T-cell (primary cell): Measurements from ENCODE around the gene SHC2. TPM values are rescaled to one million over a fixed set of nuclear protein-coding genes. Genes with fewer than 3 reads are reported as not detected.
"Not testable (repeated sequence)": the region's sequence is repeated elsewhere in the genome, so short reads cannot be mapped to it uniquely, and the experiment has no call there.

Source experiments
- ATAC-seq, 4 experiments: fragments of 200-7000 bp in 3 of 4; fragments of 150-1000 bp in 1 of 4; cut with Tn5 transposase; replicated peaks in 1 of 4; 1 replicate in 3 of 4; 2 replicates in 1 of 4; pipeline ENCODE4 v1.10.0; 2021; ENCODE audit warnings: moderate library complexity in 3 of 4, mild to moderate bottlenecking in 2 of 4, moderate number of reproducible peaks in 1 of 4
- CTCF ChIA-PET, 2 donors: fragments of 300-600 bp; sonication (Branson Sonifier 250); formaldehyde crosslinking; loops; one replicate each; lab custom pipeline; 2022; ENCODE audit warnings: antibody characterized with exemption in 2 of 2; lab: Charles Lee
- POLR2A ChIA-PET, 2 donors: fragments of 300-600 bp; sonication (Branson Sonifier 250); formaldehyde crosslinking; loops; one replicate each; lab custom pipeline; 2022; ENCODE audit warnings: antibody characterized with exemption in 2 of 2; lab: Charles Lee
- DNase-seq, 35 experiments: peaks; one replicate each; pipeline versions ENCODE4 v3.0.0 to v3.0.0-alpha.2; 2013 to 2023
- H3K27ac ChIP-seq: one replicate; pipeline ENCODE4 v1.5.1; 2013; ENCODE audit warnings: low read length
- H3K27me3 ChIP-seq, 2 experiments: replicated peaks in 1 of 2; 1 replicate in 1 of 2; 2 replicates in 1 of 2; pipeline versions ENCODE4 v1.6.1 to v1.7.0; 2013; ENCODE audit warnings: low read length in 1 of 2, mixed read lengths in 1 of 2; ENCODE audit not compliant: control insufficient read depth in 2 of 2, insufficient read depth in 2 of 2; ENCODE audit errors: extremely low read depth in 1 of 2
- H3K36me3 ChIP-seq, 2 donors: 1 replicate in 1 of 2; 2 replicates in 1 of 2; pipeline versions ENCODE4 v1.6.1 to v1.7.0; 2013; ENCODE audit warnings: low read length in 1 of 2; ENCODE audit not compliant: control insufficient read depth in 2 of 2, insufficient read depth in 1 of 2; ENCODE audit errors: extremely low read depth in 1 of 2
- H3K4me1 ChIP-seq, 2 experiments: 1 replicate in 1 of 2; 2 replicates in 1 of 2; pipeline versions ENCODE4 v1.6.1 to v1.7.0; 2013; ENCODE audit warnings: low read length in 2 of 2, mixed read lengths in 1 of 2; ENCODE audit not compliant: insufficient read depth in 2 of 2, control insufficient read depth in 1 of 2; ENCODE audit errors: extremely low read depth in 1 of 2
- H3K4me3 ChIP-seq, 2 donors: 1 replicate in 1 of 2; 2 replicates in 1 of 2; pipeline versions ENCODE4 v1.5.1 to v1.7.0; 2013; ENCODE audit warnings: mild to moderate bottlenecking in 2 of 2, low read length in 1 of 2, moderate library complexity in 1 of 2; ENCODE audit not compliant: control insufficient read depth in 1 of 2; ENCODE audit errors: extremely low read depth in 1 of 2
- H3K9me3 ChIP-seq: 2 replicates; pipeline ENCODE4 v1.7.0; 2013
- H3K27ac Mint-ChIP-seq, 2 donors: one replicate each; pipeline ENCODE4 v1.8.0; 2020 to 2021; ENCODE audit warnings: mild to moderate bottlenecking in 2 of 2, mixed read lengths in 2 of 2
- H3K27me3 Mint-ChIP-seq, 2 donors: one replicate each; pipeline ENCODE4 v1.8.0; 2021 to 2022; ENCODE audit warnings: mixed read lengths in 2 of 2
- H3K36me3 Mint-ChIP-seq: one replicate; pipeline ENCODE4 v1.8.0; 2021; ENCODE audit warnings: mixed read lengths
- H3K4me1 Mint-ChIP-seq, 3 donors: one replicate each; pipeline ENCODE4 v1.8.0; 2020 to 2022; ENCODE audit warnings: mixed read lengths in 3 of 3, mild to moderate bottlenecking in 1 of 3
- H3K4me3 Mint-ChIP-seq, 3 donors: one replicate each; pipeline ENCODE4 v1.8.0; 2020 to 2022; ENCODE audit warnings: mild to moderate bottlenecking in 3 of 3, mixed read lengths in 3 of 3, moderate library complexity in 3 of 3
- H3K9me3 Mint-ChIP-seq, 3 donors: one replicate each; pipeline ENCODE4 v1.8.0; 2020 to 2022; ENCODE audit warnings: mixed read lengths in 3 of 3
- WGBS: methylation state at CpG from one replicate; pipeline ENCODE4 v1.1.5; 2013; ENCODE audit warnings: missing lambda C conversion rate; ENCODE audit not compliant: insufficient coverage; 5-methylcytosine and 5-hydroxymethylcytosine counted together
- total RNA-seq, 35 experiments: library from RNA in 6 of 35; stranded (reverse) in 6 of 35; fragments of 120-200 nt in 1 of 35; gene quantifications; one replicate each; pipeline versions ENCODE4 v1.2.1 to v1.2.4 and lab custom pipeline; 2013 to 2026

SHC2 gene
- total RNA-seq, 5 donors from 2014 or later (not counting 1 experiment from before 2014, with no cell fraction given): 0.66 to 4.4 (median 3.4) TPM

- no peaks in the 10 kb centered on the region for H3K9me3 ChIP-seq
- H3K4me3 ChIP-seq: no peak overlapping the region
- ChIA-PET CTCF (no interaction called here), POLR2A (no interaction called here)
- H3K36me3 ChIP-seq: no peaks in the 10 kb centered on the region
- Mint-ChIP-seq H3K4me1 (peaks cover 8 to 22% (median 15%) of the 10 kb centered on the region in 3 donors), H3K27ac (no peak overlapping the region), H3K36me3 (no peaks in the 10 kb centered on the region), H3K27me3 (peaks cover 53 to 62% of the 10 kb centered on the region in 2 donors), H3K4me3 (peak overlapping the region in 1 of 3 donors; percentile 36), H3K9me3 (no peaks in the 10 kb centered on the region)
- 30% methylated on average over 42 of the region's 44 CpGs for WGBS
- peaks cover 11 to 34% of the 10 kb centered on the region in 2 experiments for H3K27me3 ChIP-seq
- H3K4me1 ChIP-seq: peaks cover 0 to 17% of the 10 kb centered on the region in 2 experiments
- H3K27ac ChIP-seq: no peak overlapping the region
- ATAC-seq: peak in 1 of 4 experiments; percentile 18
- DNase-seq: peak in 1 of 35 experiments; percentile 15
Observed at GRCh38 chr19:383922-384798, 76.7 kb downstream of the SHC2 start.

- CTCF ChIA-PET: no interaction called here
- DNase-seq: no peak
- 76% methylated on average over 15 of the region's 19 CpGs for WGBS
- peak overlapping the region in 1 of 3 donors; percentile 35 for H3K4me3 Mint-ChIP-seq
- H3K36me3 Mint-ChIP-seq: no peaks in the 10 kb centered on the region
- Histone ChIP-seq H3K27ac (no peak overlapping the region), H3K27me3 (peaks cover 11 to 32% of the 10 kb centered on the region in 2 experiments), H3K4me1 (peaks cover 0 to 17% of the 10 kb centered on the region in 2 experiments), H3K4me3 (no peak overlapping the region), H3K36me3 (no peaks in the 10 kb centered on the region), H3K9me3 (no peaks in the 10 kb centered on the region)
- H3K27me3 Mint-ChIP-seq: peaks cover 51 to 55% of the 10 kb centered on the region in 2 donors
- no peaks in the 10 kb centered on the region for H3K9me3 Mint-ChIP-seq
- H3K4me1 Mint-ChIP-seq: peaks cover 8 to 22% (median 15%) of the 10 kb centered on the region in 3 donors
- H3K27ac Mint-ChIP-seq: no peak overlapping the region
- POLR2A ChIA-PET: no interaction called here
- no peak for ATAC-seq
Observed at GRCh38 chr19:383040-383439, 77.8 kb downstream of the SHC2 start.

GRCh38 chr19:382578-382977 is 78.3 kb downstream of the SHC2 start:
- H3K36me3 ChIP-seq, POLR2A ChIA-PET, H3K27ac ChIP-seq, H3K4me3 ChIP-seq, H3K9me3 Mint-ChIP-seq, H3K9me3 ChIP-seq, H3K36me3 Mint-ChIP-seq, CTCF ChIA-PET: not testable (repeated sequence)
- ATAC-seq: peak; percentile 55 to 98 (median 62)
- DNase-seq: peak in 6 of 35 experiments; percentile 11 to 46 (median 34)
- peaks cover 9 to 31% of the 10 kb centered on the region in 2 experiments for H3K27me3 ChIP-seq
- Mint-ChIP-seq H3K27me3 (peaks cover 55 to 57% of the 10 kb centered on the region in 2 donors), H3K27ac (peak overlapping the region in 1 of 2 donors; percentile 9), H3K4me3 (peak overlapping the region in 1 of 3 donors; percentile 35), H3K4me1 (peaks cover 8 to 22% (median 18%) of the 10 kb centered on the region in 3 donors)
- 0% methylated on average over 2 of the region's 9 CpGs for whole genome bisulfite sequencing
- H3K4me1 ChIP-seq: peaks cover 0 to 17% of the 10 kb centered on the region in 2 experiments

- H3K4me3 ChIP-seq, H3K27ac ChIP-seq, H3K36me3 Mint-ChIP-seq, DNase-seq, H3K9me3 Mint-ChIP-seq, H3K4me3 Mint-ChIP-seq, CTCF ChIA-PET, H3K27ac Mint-ChIP-seq, H3K9me3 ChIP-seq, POLR2A ChIA-PET, H3K36me3 ChIP-seq, ATAC-seq: not testable (repeated sequence)
- Mint-ChIP-seq H3K4me1 (peaks cover 8 to 22% (median 18%) of the 10 kb centered on the region in 3 donors), H3K27me3 (peaks cover 48 to 53% of the 10 kb centered on the region in 2 donors)
- WGBS: 10% methylated on average over 3 of the region's 11 CpGs
- peaks cover 7 to 29% of the 10 kb centered on the region in 2 experiments for H3K27me3 ChIP-seq
- peaks cover 0 to 17% of the 10 kb centered on the region in 2 experiments for H3K4me1 ChIP-seq
Observed at GRCh38 chr19:381901-382300, 78.9 kb downstream of the SHC2 start.

- H3K4me3 Mint-ChIP-seq, H3K4me3 ChIP-seq, POLR2A ChIA-PET, H3K9me3 ChIP-seq, H3K9me3 Mint-ChIP-seq, CTCF ChIA-PET, H3K36me3 ChIP-seq, DNase-seq, H3K36me3 Mint-ChIP-seq, ATAC-seq, H3K27ac ChIP-seq, H3K27ac Mint-ChIP-seq: not testable (repeated sequence)
- H3K27me3 Mint-ChIP-seq: peaks cover 43 to 44% of the 10 kb centered on the region in 2 donors
- peaks cover 8 to 22% (median 18%) of the 10 kb centered on the region in 3 donors for H3K4me1 Mint-ChIP-seq
- Histone ChIP-seq H3K27me3 (peaks cover 6 to 35% of the 10 kb centered on the region in 2 experiments), H3K4me1 (peaks cover 0 to 17% of the 10 kb centered on the region in 2 experiments)
- 92% methylated on average over 2 of the region's 17 CpGs for WGBS
Observed at GRCh38 chr19:380618-381219, 80.1 kb downstream of the SHC2 start.

GRCh38 chr19:379796-380195 is 81.0 kb downstream of the SHC2 start:
- Mint-ChIP-seq H3K4me3 (no peak overlapping the region), H3K27me3 (peaks cover 36 to 37% of the 10 kb centered on the region in 2 donors), H3K36me3 (no peaks in the 10 kb centered on the region), H3K27ac (no peak overlapping the region), H3K9me3 (no peaks in the 10 kb centered on the region), H3K4me1 (peaks cover 8 to 22% (median 18%) of the 10 kb centered on the region in 3 donors)
- no peak overlapping the region for H3K27ac ChIP-seq
- no peaks in the 10 kb centered on the region for H3K36me3 ChIP-seq
- DNase-seq: no peak
- WGBS: 89% methylated on average over 13 of the region's 16 CpGs
- peaks cover 6 to 44% of the 10 kb centered on the region in 2 experiments for H3K27me3 ChIP-seq
- no peak overlapping the region for H3K4me3 ChIP-seq
- ChIA-PET POLR2A (no interaction called here), CTCF (no interaction called here)
- peaks cover 0 to 17% of the 10 kb centered on the region in 2 experiments for H3K4me1 ChIP-seq
- no peaks in the 10 kb centered on the region for H3K9me3 ChIP-seq
- ATAC-seq: no peak
